Pancreas (tissue), 10 donors: ENCODE data around the gene PPT2. TPM values are rescaled to one million over a fixed set of nuclear protein-coding genes. Genes with fewer than 3 reads are reported as not detected.
A peak's percentile ranks its signal among the peaks of the same experiment; 100 is the strongest.

ENCODE experiments used
- ATAC-seq, 4 donors: fragments of 200-7000 bp; cut with Tn5 transposase; one replicate each; pipeline versions ENCODE4 v1.8.0 to v1.9.1; 2020; ENCODE audit warnings: mild to moderate bottlenecking in 4 of 4, moderate library complexity in 4 of 4
- DNase-seq, 6 donors: peaks; one replicate each; pipeline ENCODE4 v3.0.0-alpha.2; 2020
- FAIRE-seq: peaks from 2 replicates; lab custom pipeline; 2012; peaks lifted over from hg19 to GRCh38; lab: Jason Lieb, UNC
- H3K27ac ChIP-seq, 4 donors: fragments of 200-600 bp; sonication (generic); 1 replicate in 3 of 4; 2 replicates in 1 of 4; pipeline versions ENCODE4 v1.5.0 to v1.8.0; 2020
- H3K27me3 ChIP-seq, 4 donors: fragments of 200-600 bp; one replicate each; pipeline ENCODE4 v1.8.0; 2021
- H3K36me3 ChIP-seq, 3 donors: fragments of 200-600 bp; sonication (generic) in 1 of 3; one replicate each; pipeline versions ENCODE4 v1.5.0 to v1.8.0; 2020 to 2021
- H3K4me1 ChIP-seq, 3 donors: fragments of 200-600 bp; one replicate each; pipeline ENCODE4 v1.8.0; 2021
- H3K4me3 ChIP-seq, 4 donors: fragments of 200-600 bp; sonication (generic) in 2 of 4; one replicate each; pipeline versions ENCODE4 v1.5.0 to v1.8.0; 2020 to 2021
- H3K9me3 ChIP-seq, 4 donors: fragments of 200-600 bp; one replicate each; pipeline ENCODE4 v1.8.0; 2021
- WGBS, 2 donors: extraction: QIAGEN DNeasy Blood & Tissue Kit; methylation state at CpG; one replicate each; pipeline ENCODE4 v1.1.7; 2013; 5-methylcytosine and 5-hydroxymethylcytosine counted together
- intact Hi-C, 3 donors: fragments of 100-400 bp; cut with DNase I; formaldehyde crosslinking; loops; one replicate each; pipeline versions ENCODE4 v1.11.1 to v1.14.2; 2022
- polyA plus RNA-seq, 2 donors: library from polyadenylated mRNA; stranded (reverse); fragments of 200-250 nt; gene quantifications; one replicate each; pipeline ENCODE4 v1.2.3, GENCODE V29; 2013
- total RNA-seq, 6 donors: library from RNA; stranded (reverse); fragmentation: NEBNext Ultra II Directional in 4 of 6; extraction: Animal tissue kit (Norgen Biotek cat#: 25700) in 4 of 6; gene quantifications; one replicate each; pipeline versions ENCODE4 v1.2.1 to v1.2.4, GENCODE V29; 2021 to 2023
- TF ChIP-seq, protein P1 (sequence below), 4 donors: fragments of 200-600 bp; sonication (generic) in 3 of 4; IDR thresholded peaks; one replicate each; pipeline versions ENCODE4 v1.5.0 to v1.8.0; 2021; ENCODE audit warnings: antibody characterized with exemption in 4 of 4
- donor health status: healthy with polysubstance abuse.
- donor health status: DM: no; HTN: no; CAD: no; lungs with moderate emphysema.
- donor health status: DM: no; HTN: no; CAD: no.
- donor health status: control.
- donor health status: control.
- donor health status: Bipolar disorder and iron deficiency.
- donor health status: DM: yes; HTN: yes; CAD: no.
- donor health status: DM: no; HTN: no; CAD: no.
- donor health status: DM: no; HTN: no; CAD: no.
- donor health status: DM: yes; HTN: yes; CAD: no.

The PPT2 gene
- total and polyA plus RNA-seq, 8 donors = 5.6 to 13.9 (median 8.4) TPM

DNA sequence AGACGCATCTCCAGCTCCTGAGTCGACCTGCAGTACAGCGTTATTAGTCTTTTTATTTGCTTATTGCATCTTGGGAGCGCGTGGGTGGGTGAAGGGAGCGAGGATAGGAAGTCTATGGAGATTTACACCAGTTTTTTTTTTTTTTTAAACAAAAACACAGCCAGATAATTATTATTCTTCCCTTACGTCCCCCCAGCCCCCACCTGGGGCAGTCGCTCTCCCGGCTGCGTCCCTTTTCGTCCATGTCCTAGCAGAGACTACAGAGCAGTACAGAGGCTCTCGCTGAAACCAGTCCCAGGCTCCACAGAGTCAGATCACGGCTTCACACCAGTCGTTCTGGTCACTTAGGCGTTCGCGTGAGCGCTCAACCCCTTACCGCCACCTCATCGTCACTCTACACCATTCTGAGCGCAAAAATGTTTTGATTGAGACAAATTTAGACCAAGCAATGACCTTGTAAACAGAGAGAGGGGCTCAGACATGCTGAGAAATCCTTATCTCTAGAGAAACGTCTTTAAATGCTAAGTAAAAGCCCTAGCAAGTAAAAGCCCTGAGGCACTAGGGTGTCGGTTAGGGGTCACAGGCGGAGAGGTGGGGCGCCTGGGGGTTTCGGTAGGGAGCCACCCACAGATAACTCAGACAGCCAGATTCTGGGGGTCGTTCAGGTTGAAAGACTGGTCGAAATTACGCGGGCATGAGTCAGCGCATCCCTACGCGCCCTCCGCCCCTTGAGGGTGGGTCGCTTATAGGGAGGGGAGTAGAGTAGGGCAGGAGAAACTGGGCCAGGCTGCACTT is 975 bp upstream of the PPT2 start:
- no peaks in the 10 kb centered on the region for H3K27me3 ChIP-seq
- H3K4me3 ChIP-seq = peak overlapping the region; percentile 59 to 79 (median 66)
- no peaks in the 10 kb centered on the region for H3K9me3 ChIP-seq
- no peak for DNase-seq
- intact Hi-C loops = no loop called here
- peak in 2 of 4 donors; percentile 1 to 13 for ATAC-seq
- WGBS, 2 donors = 49% methylated on average over 35 of the region's 35 CpGs
- TF ChIP-seq, protein P1, sequence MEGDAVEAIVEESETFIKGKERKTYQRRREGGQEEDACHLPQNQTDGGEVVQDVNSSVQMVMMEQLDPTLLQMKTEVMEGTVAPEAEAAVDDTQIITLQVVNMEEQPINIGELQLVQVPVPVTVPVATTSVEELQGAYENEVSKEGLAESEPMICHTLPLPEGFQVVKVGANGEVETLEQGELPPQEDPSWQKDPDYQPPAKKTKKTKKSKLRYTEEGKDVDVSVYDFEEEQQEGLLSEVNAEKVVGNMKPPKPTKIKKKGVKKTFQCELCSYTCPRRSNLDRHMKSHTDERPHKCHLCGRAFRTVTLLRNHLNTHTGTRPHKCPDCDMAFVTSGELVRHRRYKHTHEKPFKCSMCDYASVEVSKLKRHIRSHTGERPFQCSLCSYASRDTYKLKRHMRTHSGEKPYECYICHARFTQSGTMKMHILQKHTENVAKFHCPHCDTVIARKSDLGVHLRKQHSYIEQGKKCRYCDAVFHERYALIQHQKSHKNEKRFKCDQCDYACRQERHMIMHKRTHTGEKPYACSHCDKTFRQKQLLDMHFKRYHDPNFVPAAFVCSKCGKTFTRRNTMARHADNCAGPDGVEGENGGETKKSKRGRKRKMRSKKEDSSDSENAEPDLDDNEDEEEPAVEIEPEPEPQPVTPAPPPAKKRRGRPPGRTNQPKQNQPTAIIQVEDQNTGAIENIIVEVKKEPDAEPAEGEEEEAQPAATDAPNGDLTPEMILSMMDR (IDR thresholded peaks at IDR 0.05) = no peak
- H3K27ac ChIP-seq = peak overlapping the region; percentile 62 to 76 (median 72)
- H3K4me1 ChIP-seq = peaks cover 0 to 5% (median 4%) of the 10 kb centered on the region in 3 donors
- FAIRE-seq = no peak
- H3K36me3 ChIP-seq = peaks cover 0 to under 1% (median 0%) of the 10 kb centered on the region in 3 donors

DNA sequence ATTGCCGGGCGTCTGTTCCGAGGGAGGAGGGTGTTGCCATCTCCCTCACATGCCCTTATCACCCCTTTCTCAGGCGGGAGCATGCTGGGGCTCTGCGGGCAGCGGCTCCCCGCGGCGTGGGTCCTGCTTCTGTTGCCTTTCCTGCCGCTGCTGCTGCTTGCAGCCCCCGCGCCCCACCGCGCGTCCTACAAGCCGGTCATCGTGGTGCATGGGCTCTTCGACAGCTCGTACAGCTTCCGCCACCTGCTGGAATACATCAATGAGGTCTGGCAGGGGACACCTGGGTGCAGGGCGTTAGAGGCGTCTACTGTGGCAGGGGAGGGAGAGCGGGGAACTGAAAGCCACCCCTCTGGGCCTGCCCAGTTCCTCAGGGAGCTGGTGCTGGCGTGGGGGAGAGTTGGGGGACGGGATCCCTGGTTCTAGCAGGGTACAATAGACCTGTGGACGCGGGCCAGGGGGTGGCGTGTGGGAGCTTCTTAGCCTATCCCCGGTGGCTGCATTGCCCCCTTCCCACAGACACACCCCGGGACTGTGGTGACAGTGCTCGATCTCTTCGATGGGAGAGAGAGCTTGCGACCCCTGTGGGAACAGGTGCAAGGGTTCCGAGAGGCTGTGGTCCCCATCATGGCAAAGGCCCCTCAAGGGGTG is 697 bp downstream of the PPT2 start:
- H3K27ac ChIP-seq = peak overlapping the region; percentile 62 to 76 (median 72)
- WGBS, 2 donors = 3 to 5% methylated on average over 28 to 34 of the region's 34 CpGs
- FAIRE-seq = no peak

DNA sequence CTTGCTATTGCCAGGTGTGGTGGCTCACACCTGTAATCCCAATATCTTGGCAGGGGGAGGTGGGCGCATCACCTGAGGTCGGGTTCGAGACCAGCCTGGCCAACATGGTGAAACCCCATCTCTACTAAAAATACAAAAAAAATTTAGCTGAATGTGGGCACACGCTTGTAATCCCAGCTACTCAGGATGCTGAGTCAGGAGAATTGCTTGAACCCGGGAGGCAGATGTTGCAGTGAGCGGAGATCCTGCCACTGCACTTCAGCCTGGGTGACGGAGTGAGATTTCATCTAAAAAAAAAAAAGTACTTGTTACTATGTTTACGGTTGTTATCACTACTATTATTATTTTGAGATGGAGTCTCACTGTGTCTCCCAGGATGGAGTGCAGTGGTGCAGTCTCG is 3.0 kb downstream of the PPT2 start:
- Histone ChIP-seq H3K27me3 (no peaks in the 10 kb centered on the region), H3K4me1 (peaks cover 0 to 5% (median 4%) of the 10 kb centered on the region in 3 donors), H3K9me3 (no peaks in the 10 kb centered on the region), H3K4me3 (no peak overlapping the region), H3K36me3 (peaks cover 0 to 4% (median 0%) of the 10 kb centered on the region in 3 donors), H3K27ac (no peak overlapping the region)
- intact Hi-C loops = no loop called here
- ATAC-seq = no peak
- DNase-seq = no peak
- WGBS, 2 donors = 89 to 91% methylated on average over 9 of the region's 9 CpGs
- TF ChIP-seq, protein P1 (IDR thresholded peaks at IDR 0.05) = no peak
- no peak for FAIRE-seq

More for the DNA sequence above, 697 bp downstream of the PPT2 start:
- Histone ChIP-seq H3K4me1 (peaks cover 0 to 5% (median 4%) of the 10 kb centered on the region in 3 donors), H3K27me3 (no peaks in the 10 kb centered on the region), H3K36me3 (peaks cover 0 to 4% (median 0%) of the 10 kb centered on the region in 3 donors), H3K4me3 (peak overlapping the region; percentile 59 to 79 (median 66)), H3K9me3 (no peaks in the 10 kb centered on the region)
- ATAC-seq = peak; percentile 84 to 92 (median 90)
- intact Hi-C loops = no loop called here
- TF ChIP-seq, protein P1 (IDR thresholded peaks at IDR 0.05) = peak; percentile 9 to 47 (median 32)
- peak; percentile 68 to 88 (median 75) for DNase-seq

DNA sequence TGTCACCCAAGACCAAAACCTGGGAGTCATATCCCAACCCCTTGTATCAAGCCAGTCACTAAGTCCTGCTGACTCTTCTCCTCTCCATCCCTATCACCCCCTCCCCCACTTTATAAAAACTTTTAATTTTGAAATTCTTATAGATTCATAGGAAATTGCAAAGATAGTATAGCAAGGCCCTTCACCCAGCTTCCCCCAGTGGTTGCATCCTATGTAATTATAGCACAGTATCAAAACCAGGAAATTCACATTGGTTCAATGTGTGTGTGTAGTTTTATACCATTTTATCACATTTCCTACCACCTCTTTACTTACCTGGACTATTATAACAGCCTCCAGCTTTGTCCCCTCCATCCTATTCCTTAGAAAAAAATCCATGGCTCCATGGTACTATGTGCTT is 4.1 kb downstream of the PPT2 start:
- ATAC-seq (no peak), DNase-seq (no peak), FAIRE-seq (no peak)
- Histone ChIP-seq H3K36me3 (peaks cover 0 to 4% (median 0%) of the 10 kb centered on the region in 3 donors), H3K9me3 (no peaks in the 10 kb centered on the region), H3K4me1 (peaks cover 0 to 5% (median 4%) of the 10 kb centered on the region in 3 donors), H3K27ac (no peak overlapping the region), H3K4me3 (no peak overlapping the region), H3K27me3 (no peaks in the 10 kb centered on the region)
- intact Hi-C loops = no loop called here
- TF ChIP-seq, protein P1 (IDR thresholded peaks at IDR 0.05) = no peak
